Measurements from ENCODE around the gene SNRPE.

- TF ChIP-seq CBX3 (IDR thresholded peaks at IDR 0.05; ENCODE audit: borderline replicate concordance in 1 of 2, low read length in 2 of 2) (no peak), ETV6 (IDR thresholded peaks at IDR 0.05; ENCODE audit: borderline replicate concordance in 1 of 2, low read depth in 2 of 2, low read length in 1 of 2) (no peak), ETV6 (CRISPR knock-in tag; IDR thresholded peaks at IDR 0.05; ENCODE audit: borderline replicate concordance) (no peak)
Measured at GRCh38 chr1:203898458-203899352, 37.3 kb downstream of the SNRPE start.

Data from K562 (cell line).